Ishikawa (cell line): Measurements from ENCODE around the gene DYTN.

Source experiments
- CEBPB ChIP-seq: IDR thresholded peaks from 2 replicates; pipeline ENCODE4 v1.6.1; 2012
- CREB1 ChIP-seq: IDR thresholded peaks from 2 replicates; pipeline ENCODE4 v1.6.1; 2012; ENCODE audit warnings: low read depth
- EGR1 ChIP-seq: IDR thresholded peaks from 2 replicates; pipeline ENCODE4 v1.6.1; 2012
- EP300 ChIP-seq: IDR thresholded peaks from 2 replicates; pipeline ENCODE4 v1.6.1; 2012; ENCODE audit warnings: borderline replicate concordance
- FOXM1 ChIP-seq: IDR thresholded peaks from 2 replicates; pipeline ENCODE4 v1.6.1; 2012; ENCODE audit warnings: low read depth, borderline replicate concordance
- MAX ChIP-seq: IDR thresholded peaks from 2 replicates; pipeline ENCODE4 v1.6.1; 2012
- NFIC ChIP-seq: IDR thresholded peaks from 2 replicates; pipeline ENCODE4 v1.6.1; 2012
- RAD21 ChIP-seq: IDR thresholded peaks from 2 replicates; pipeline ENCODE4 v1.6.1; 2012; ENCODE audit warnings: low read depth
- REST ChIP-seq: IDR thresholded peaks from 2 replicates; pipeline ENCODE4 v1.6.1; 2012; ENCODE audit warnings: low read depth, mild to moderate bottlenecking
- TAF1 ChIP-seq: IDR thresholded peaks from 2 replicates; pipeline ENCODE4 v1.6.1; 2012; ENCODE audit warnings: low read depth, mild to moderate bottlenecking
- TCF12 ChIP-seq: IDR thresholded peaks from 2 replicates; pipeline ENCODE4 v1.6.1; 2012; ENCODE audit warnings: low read depth
- ZBTB7A ChIP-seq: IDR thresholded peaks from 2 replicates; pipeline ENCODE4 v1.6.1; 2012; ENCODE audit warnings: low read depth
- TF ChIP-seq, protein P1 (sequence below): IDR thresholded peaks from 2 replicates; pipeline ENCODE4 v1.6.1; 2012

- no peak for TF ChIP-seq EGR1
- no peak for TF ChIP-seq REST
- TF ChIP-seq RAD21 = no peak
- TF ChIP-seq CEBPB = no peak
- no peak for TF ChIP-seq TAF1
- no peak for TF ChIP-seq TCF12
- TF ChIP-seq ZBTB7A = no peak
- TF ChIP-seq MAX = no peak
- TF ChIP-seq EP300 = no peak
- no peak for TF ChIP-seq NFIC
- TF ChIP-seq FOXM1 = no peak
- TF ChIP-seq, protein P1, sequence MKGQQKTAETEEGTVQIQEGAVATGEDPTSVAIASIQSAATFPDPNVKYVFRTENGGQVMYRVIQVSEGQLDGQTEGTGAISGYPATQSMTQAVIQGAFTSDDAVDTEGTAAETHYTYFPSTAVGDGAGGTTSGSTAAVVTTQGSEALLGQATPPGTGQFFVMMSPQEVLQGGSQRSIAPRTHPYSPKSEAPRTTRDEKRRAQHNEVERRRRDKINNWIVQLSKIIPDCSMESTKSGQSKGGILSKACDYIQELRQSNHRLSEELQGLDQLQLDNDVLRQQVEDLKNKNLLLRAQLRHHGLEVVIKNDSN = no peak
- TF ChIP-seq CREB1 = no peak
Observed at GRCh38 chr2:206688453-206688852, 29.7 kb downstream of the DYTN start.
